DMS153 treated with DMSO at 0.1 percent for 48 hours (cell line): ENCODE data around the gene SP3.
"Not testable (repeated sequence)": the region's sequence is repeated elsewhere in the genome, so short reads cannot be mapped to it uniquely, and the experiment has no call there.

Experiments
- DNase-seq: peaks from one replicate; lab custom pipeline; 2025; ENCODE audit not compliant: unreplicated experiment; lab: John Stamatoyannopoulos, UW

SP3 gene

DNA sequence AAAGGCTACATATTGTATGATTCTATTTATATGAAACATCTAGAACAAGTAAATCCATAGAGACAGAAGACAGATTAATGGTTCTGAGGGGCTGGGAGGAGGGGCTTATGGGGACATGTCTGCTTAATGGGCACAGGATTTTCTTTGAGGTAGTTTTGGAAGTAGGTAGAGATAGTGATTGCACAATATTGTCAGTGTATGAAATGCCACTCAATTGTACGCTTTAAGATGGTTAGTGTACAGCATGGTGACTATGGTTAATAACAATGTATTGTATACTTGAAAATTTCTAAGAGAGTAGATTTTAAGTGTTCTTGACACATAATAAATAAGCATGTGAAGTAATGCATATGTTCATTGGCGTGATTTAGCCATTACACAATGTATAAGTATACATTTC is 68.4 kb downstream of the SP3 start:
- DNase-seq = no peak

DNA sequence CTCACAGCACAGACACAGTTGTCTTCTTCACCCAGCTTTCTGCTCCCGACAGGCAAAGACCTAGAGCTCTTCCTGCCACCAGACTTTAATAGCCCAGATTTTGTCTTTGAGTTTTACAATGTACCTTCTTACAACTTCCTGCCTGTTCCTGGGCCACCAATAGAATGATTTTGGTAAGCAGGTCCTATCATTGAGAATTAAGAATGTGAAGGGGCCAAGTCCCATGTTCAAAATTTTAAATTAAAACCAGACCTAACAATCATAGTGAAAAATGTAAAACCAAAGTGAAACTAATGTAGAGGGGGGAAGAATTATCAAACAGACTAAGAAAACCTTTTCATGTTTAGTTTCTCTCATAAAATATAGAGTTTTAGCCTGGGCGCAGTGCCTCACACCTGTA is 72.8 kb downstream of the SP3 start:
- no peak for DNase-seq

DNA sequence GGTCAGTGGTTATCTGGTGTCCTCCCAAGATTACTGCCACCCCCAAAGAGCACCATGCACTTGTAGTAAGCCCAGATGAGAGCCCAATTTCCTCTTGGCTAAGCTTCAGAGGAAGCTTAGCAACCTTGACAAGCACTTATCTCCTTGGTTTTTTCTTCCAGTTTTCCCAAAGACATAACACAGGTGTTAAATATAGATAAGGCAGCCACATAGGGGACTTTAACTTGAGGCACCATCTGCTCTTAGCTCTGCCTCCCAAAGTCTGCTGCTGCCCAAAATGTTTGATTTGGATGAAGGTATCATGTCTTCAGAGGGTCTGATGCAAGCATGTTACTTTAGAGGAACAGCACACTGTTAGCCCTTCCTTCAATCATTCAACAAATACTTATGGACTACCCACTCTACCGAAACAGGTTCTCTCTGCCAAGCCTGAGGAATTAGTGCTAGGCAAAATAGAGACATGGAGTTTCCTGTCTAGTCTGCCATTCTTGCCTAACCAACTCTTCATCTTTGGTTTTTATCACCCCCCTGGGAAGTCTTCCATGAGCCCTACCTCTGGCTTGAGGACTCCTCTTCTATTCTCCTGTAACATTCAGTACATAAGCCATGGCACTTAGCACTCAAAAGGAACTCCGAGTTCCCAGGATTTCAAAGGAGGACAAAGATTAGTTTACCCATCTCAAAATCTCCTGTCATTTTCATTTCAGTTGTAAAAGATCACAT is 73.7 kb downstream of the SP3 start:
- no peak for DNase-seq

DNA sequence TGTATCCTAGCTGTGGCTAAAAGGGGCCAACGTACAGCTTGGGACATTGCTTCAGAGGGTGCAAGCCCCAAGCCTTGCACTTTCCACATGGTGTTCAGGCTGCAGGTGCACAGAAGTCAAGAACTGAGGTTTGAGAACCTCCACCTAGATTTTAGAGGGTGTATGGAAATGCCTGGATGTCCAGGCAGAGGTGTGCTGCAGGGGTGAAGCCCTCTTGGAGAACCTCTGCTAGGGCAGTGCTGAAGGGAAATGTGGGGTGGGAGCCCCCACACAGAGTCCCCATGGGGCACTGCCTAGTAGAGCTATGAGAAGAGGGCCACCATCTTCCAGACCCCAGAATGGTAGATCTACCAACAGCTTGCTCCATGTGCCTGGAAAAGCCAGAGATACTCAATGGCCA is 75.7 kb downstream of the SP3 start:
- DNase-seq = not testable (repeated sequence)

DNA sequence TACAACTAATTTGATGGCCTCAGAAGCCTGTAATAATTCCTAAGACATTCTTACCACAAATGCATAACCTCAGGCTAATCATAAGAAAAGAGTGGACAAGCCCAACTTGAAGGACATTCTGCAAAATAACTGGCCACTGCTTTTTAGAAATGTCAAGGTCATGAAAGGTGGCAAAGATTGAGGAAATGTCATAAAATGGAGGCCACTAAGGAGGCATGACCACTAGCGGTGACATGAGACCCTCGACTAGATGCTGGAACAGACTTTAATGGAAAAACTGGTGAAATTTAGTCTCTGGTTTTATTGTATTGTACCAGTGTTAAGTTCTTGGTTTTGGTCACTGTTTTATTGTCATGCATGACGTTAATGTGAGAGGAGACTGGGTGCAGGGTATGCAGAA is 78.6 kb downstream of the SP3 start:
- no peak for DNase-seq

GRCh38 chr2:173884025-173884802 is 81.0 kb downstream of the SP3 start:
- no peak for DNase-seq

- peak; percentile 7 for DNase-seq
Observed at GRCh38 chr2:173881886-173882285, 83.3 kb downstream of the SP3 start.

GRCh38 chr2:173881461-173881860 is 83.7 kb downstream of the SP3 start:
- peak; percentile 66 for DNase-seq

- DNase-seq = no peak
Observed at GRCh38 chr2:173880561-173880960, 84.6 kb downstream of the SP3 start.

DNA sequence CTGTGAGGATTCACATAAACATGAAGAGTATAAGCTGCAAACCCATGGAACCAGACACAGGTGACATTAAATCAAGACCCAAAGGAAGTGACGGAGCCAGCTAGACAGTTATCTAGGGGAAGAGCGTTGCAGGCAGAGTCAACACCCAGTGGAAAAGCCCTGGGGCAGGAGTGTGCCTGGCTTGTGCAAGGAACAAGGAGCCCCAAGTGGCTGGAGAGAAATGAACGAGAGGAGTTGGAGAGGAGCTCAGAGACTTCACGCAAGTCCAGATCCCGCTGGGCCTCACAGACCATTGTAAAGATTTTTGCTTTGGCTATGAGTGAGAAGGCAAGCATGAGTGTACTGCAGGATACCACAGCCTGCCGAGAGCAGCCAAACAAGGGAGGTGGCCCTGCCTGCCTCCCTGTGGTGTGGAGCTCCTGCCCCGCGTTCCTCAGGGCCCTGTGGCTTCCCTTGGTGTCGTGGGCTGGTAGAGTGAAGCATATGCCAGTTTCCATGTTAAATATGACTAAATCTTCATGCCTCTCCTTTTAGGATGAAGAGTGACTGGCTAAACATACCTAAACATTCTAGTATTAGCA is 88.2 kb downstream of the SP3 start:
- DNase-seq = no peak

- no peak for DNase-seq
Observed at GRCh38 chr2:173874894-173875237, 90.3 kb downstream of the SP3 start.

DNA sequence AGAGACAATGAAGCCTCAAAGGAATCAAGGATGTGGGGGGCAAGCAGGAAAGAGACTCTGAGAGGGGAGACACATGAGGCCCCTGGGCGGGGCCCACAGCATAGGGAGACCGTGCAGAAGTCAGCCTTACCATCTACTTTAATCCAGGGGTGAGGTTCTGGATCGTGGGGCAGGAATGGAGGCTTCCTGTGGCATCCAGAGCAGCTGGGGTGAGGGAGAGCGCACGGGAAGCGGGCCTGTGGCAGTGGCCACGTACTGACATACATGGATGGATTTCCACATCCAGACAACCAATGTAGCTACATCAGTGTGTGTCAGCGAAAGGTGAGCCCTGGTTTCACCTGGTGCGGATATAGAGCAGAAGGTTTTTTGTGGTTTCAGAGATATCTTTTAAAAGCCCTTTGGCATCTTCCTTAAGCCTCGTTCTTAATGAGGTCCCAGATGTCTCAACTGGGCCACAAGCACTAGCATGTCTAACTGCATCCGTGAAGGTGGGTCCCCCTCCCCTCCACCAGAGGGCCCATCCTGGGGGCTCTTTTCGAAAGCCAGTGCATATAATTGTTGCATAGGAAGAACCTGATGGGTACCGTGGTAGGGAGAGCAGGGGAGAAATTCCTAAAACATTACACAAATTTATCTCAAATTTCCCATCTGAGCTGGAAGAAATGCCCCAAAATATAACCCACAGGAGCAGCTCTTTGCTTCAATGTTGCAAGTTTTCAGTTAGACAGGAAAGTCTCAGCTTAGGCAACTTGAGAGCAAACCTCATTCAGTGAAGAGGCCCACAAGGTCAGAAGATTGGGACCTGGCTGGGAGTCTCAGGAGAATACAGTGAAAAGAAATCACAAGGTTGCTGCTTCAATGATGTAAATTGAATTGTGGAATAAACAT is 90.9 kb downstream of the SP3 start:
- DNase-seq = no peak

- DNase-seq = no peak
Observed at GRCh38 chr2:173872714-173873113, 92.5 kb downstream of the SP3 start.

DNA sequence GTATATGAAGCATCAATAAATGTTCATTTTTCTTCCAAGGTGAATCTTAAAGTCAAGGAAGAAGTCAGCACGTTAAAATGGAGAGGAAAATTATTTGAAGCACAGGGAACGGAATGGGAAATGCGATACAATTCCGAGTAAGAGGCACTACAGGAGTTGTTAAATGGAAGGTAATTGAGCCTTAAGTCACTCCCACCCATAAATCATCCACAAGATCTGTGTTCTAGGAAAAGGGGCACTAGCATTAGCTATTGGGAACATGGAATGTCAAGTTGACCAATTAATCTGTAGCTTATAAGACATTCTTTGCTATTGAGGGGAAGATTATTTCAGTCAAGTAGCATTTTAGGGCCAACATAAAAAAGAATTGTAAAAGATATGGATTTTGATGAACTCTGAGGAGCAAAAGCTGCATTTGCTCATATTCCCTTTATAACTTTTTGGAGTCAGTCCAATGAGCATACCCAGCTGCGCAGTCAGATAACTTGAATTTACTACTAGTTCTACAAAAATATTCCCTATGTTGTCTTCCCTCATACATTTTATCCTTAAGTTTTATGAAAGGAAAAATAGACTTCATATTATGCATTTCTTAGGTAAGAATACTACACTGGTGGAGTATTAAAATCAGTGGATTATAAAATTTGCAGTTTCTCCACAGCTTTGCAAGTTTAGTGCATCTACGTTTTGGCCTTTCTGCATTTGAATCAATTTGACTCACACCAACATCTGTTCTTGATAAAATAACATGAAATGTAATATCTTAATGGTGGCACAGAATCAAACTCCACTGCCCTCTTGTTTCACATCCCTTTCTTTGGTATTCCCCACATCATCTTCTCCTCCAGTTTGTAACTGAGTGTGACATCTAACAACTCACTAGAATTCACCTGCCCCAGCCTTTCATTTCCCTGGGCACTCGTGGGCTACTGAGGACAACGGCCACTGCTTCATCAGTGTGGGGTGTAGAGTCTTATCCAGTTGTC is 95.6 kb downstream of the SP3 start:
- no peak for DNase-seq

GRCh38 chr2:173868406-173868805 is 96.8 kb downstream of the SP3 start:
- no peak for DNase-seq

- no peak for DNase-seq
Observed at GRCh38 chr2:173866874-173867618, 98.1 kb downstream of the SP3 start.

DNA sequence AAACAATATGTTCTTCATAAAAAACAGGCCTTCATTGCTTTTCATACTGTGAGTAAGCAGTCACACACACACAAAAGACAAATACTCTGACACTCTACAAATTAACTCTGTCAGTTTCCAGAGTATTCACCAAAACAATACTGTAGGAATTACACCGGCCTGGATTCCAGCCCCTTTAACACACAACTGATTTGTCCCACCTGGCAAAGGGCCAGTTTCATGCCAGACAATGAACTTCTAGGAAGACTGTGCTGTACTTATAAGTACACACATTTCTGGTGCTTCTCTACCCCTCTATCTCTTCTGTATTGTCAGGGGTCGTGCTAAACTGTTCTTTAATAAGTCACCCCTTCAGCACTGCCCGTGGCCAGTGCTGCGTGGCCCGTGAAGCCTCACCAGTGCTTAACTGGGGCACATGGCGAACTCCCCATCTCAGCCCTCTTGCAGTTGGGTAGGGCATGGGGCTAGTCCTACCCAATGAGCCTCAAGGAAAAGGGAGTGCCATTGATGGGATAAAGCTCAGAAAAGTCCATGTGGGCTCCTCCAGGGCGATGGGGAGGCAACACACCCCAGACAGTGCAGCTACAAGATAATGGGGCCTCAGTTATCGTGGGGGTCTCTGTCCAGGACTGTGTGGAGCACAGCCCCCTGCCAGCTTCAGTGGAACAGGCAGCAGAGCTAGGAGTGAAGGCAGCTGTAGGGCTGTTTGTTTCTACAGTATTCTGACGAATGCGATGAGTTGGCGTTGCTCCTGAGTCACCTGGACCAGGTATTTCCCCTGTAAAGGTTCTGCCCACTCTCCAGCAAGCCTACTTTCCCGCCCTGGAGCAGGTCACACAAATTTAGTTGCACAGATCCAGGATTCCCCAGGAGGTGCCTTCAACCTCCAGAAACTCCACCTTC is 99.0 kb downstream of the SP3 start:
- no peak for DNase-seq

DNA sequence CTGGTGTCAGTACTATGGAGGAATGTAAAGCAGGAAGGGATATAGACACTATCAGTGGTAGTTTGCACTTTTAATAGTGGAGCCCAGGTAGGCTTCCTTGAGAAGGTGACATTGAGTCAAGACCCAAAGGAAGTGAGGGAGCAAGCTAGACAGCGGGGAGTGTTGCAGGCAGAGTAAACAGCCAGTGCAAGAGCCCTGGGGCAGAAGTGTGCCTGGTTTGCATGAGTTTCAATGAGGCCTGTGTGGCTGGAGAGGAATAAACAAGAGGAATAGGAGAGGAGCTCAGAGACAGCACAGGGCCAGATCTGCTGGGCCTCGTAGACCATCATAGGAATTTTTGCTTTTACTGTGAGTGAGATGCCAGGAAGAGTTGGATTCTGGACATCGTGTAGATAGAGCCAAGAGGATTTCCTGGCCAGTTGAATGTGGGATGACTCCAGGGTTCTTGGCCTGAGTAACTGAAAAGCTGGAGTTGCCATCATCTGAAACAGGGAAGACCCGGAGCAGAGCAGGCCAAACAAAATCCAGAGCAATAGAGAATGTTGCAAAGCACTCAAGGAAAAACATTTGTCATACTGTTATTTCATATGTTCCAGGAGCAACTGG is 102.5 kb downstream of the SP3 start:
- DNase-seq = no peak
